C4-2B (cell line): Measurements from ENCODE around the gene SNCAIP.

ENCODE experiments used
- H3K27ac ChIP-seq: fragments of 450-650 bp; 2 replicates; pipeline ENCODE4 v1.5.1; 2017
- CTCF ChIP-seq: fragments of 450-650 bp; conservative IDR thresholded peaks from 2 replicates; pipeline ENCODE4 v1.5.1; 2017; ENCODE audit warnings: mild to moderate bottlenecking
- ZFX ChIP-seq: fragments of 450-650 bp; IDR thresholded peaks from 2 replicates; pipeline ENCODE4 v1.6.1; 2017

The SNCAIP gene

DNA sequence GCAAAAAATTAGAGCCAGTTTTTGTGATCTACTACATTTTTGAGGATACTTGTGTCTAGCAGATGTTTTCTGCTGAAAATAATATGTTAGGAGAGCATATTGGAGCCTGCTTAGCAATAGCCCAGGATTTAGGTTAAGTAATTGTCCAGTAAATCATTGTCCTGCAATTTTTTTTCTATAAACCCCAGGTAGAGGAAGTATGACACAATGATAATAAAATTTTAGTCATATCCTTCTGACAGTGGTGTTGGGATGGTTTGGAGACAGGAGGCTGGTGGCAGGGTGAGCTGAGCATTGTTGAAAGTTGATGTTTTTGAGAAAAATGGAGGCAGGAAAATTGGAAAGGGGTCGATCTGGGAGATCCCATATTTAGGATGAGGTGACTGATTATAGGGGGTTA, 3.5 kb downstream of the SNCAIP start:
- TF ChIP-seq ZFX: no peak
- TF ChIP-seq CTCF: no peak
- no peak overlapping the region for H3K27ac ChIP-seq

GRCh38 chr5:122316656-122317055, 4.6 kb downstream of the SNCAIP start:
- TF ChIP-seq ZFX (no peak), CTCF (no peak)
- no peak overlapping the region for H3K27ac ChIP-seq

DNA sequence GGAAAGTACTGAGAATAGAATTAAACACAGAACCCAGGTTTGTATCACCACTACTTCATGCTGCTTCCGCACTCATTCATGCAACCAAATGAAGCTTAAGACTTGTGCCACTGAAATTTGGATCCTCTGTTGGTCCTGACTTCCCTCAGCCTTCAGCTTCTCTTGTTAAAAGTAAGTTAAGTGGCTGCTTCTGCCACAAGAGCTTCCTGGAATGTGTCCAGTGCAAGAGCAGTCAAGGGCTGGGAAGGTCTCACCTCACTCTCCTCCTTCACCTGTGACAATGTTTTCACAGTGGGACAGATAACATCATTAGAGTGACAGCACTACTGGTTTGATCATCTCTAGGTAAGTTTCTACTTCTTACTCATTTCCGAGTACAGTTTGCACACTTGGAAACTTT, 7.9 kb downstream of the SNCAIP start:
- TF ChIP-seq ZFX (no peak), CTCF (no peak)

DNA sequence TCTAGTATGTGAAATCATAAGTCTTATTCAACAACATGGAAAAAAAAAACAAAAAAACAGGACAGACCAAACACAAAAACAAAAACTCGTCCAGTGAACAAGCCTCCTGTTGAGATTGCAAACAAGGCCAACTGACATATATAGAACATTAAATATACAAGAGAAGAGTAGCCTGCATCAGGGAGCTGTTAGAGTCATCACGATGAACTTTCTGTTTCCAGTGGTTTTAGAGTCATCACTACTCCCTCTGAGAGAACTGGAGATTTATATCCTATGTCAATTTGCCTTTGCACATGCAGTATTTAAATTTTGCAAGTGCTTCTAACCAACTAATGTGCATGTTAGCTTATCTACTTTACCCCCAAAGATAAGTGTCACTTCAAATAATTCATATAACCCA, 9.9 kb downstream of the SNCAIP start:
- no peak for TF ChIP-seq CTCF
- no peak for TF ChIP-seq ZFX
- H3K27ac ChIP-seq: no peak overlapping the region

More for the DNA sequence above, 7.9 kb downstream of the SNCAIP start:
- H3K27ac ChIP-seq: no peak overlapping the region

- no peak for TF ChIP-seq CTCF
- TF ChIP-seq ZFX: no peak
- no peak overlapping the region for H3K27ac ChIP-seq
Observed at GRCh38 chr5:122322801-122323548, 10.9 kb downstream of the SNCAIP start.

- TF ChIP-seq ZFX (no peak), CTCF (no peak)
- H3K27ac ChIP-seq: no peak overlapping the region
Observed at GRCh38 chr5:122323738-122324137, 11.7 kb downstream of the SNCAIP start.

DNA sequence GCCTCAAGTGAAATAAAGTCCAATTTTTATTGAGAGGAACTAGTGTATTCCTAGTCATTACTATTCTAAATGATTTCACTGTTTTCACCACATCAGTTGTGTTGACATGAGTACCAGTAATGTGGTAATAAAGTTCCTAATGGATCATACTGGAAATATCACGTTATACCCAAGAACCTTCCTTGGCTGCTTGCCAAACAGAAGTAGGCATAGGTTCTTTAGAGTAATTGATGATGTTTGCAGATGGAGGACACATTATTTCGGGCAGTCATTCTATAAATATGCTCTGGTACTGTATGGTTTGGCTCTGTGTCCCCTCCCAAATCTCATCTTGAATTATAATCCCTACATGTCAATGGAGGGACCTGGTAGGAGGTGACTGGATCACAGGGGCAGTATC, 15.1 kb downstream of the SNCAIP start:
- TF ChIP-seq ZFX: no peak
- no peak for TF ChIP-seq CTCF

More for the DNA sequence above, 15.1 kb downstream of the SNCAIP start:
- H3K27ac ChIP-seq: no peak overlapping the region
